Neuronal stem cell (in vitro differentiated cells): ENCODE measurements around the gene MRPS11.

Experiments
- DNase-seq: peaks from one replicate; pipeline ENCODE4 v3.0.0-alpha.2; 2013; ENCODE audit warnings: low spot score
- H2AFZ ChIP-seq: one replicate; pipeline ENCODE4 v1.6.1; 2013; ENCODE audit warnings: mild to moderate bottlenecking, low read length, inconsistent platforms
- H2AK5ac ChIP-seq: 2 replicates; pipeline ENCODE4 v1.6.1; 2013; ENCODE audit warnings: low read depth, mild to moderate bottlenecking, inconsistent platforms, low read length, moderate library complexity, mixed read lengths
- H2BK120ac ChIP-seq: 2 replicates; pipeline ENCODE4 v1.6.1; 2013; ENCODE audit warnings: low read depth, mild to moderate bottlenecking, inconsistent platforms, low read length, moderate library complexity, mixed read lengths
- H2BK12ac ChIP-seq: one replicate; pipeline ENCODE4 v1.6.1; 2013; ENCODE audit warnings: low read length, inconsistent platforms
- H2BK15ac ChIP-seq: 2 replicates; pipeline ENCODE4 v1.6.1; 2013; ENCODE audit warnings: mild to moderate bottlenecking, low read length, inconsistent platforms, mixed read lengths
- H2BK5ac ChIP-seq: one replicate; pipeline ENCODE4 v1.6.1; 2013; ENCODE audit warnings: inconsistent platforms, mild to moderate bottlenecking, low read length, moderate library complexity
- H3K14ac ChIP-seq: one replicate; pipeline ENCODE4 v1.6.1; 2013; ENCODE audit warnings: low read length, inconsistent platforms
- H3K18ac ChIP-seq: 2 replicates; pipeline ENCODE4 v1.6.1; 2013; ENCODE audit warnings: low read length, inconsistent platforms
- H3K23ac ChIP-seq: 2 replicates; pipeline ENCODE4 v1.6.1; 2013; ENCODE audit warnings: low read depth, mild to moderate bottlenecking, mixed read lengths, low read length, inconsistent platforms; ENCODE audit not compliant: poor library complexity
- H3K27ac ChIP-seq: replicated peaks from 3 replicates; pipeline ENCODE4 v1.5.1; 2013; ENCODE audit warnings: low read length, inconsistent platforms
- H3K27me3 ChIP-seq, 3 experiments: 2 replicates each; pipeline ENCODE4 v1.6.1; 2013; ENCODE audit warnings: low read length in 3 of 3, mild to moderate bottlenecking in 2 of 3, inconsistent platforms in 1 of 3, low read depth in 1 of 3, mixed read lengths in 1 of 3, moderate library complexity in 1 of 3; ENCODE audit not compliant: control insufficient read depth in 3 of 3, insufficient read depth in 3 of 3
- H3K36me3 ChIP-seq, 2 donors: replicated peaks in 1 of 2; 2 replicates each; pipeline ENCODE4 v1.6.1; 2013; ENCODE audit warnings: low read length in 2 of 2; ENCODE audit not compliant: control insufficient read depth in 2 of 2, insufficient read depth in 2 of 2
- H3K4ac ChIP-seq: 2 replicates; pipeline ENCODE4 v1.6.1; 2013; ENCODE audit warnings: inconsistent platforms, mild to moderate bottlenecking, low read length, moderate library complexity
- H3K4me1 ChIP-seq, 2 donors: 1 replicate in 1 of 2; 2 replicates in 1 of 2; pipeline ENCODE4 v1.6.1; 2013; ENCODE audit warnings: low read length in 2 of 2, low read depth in 1 of 2; ENCODE audit not compliant: control insufficient read depth in 2 of 2, insufficient read depth in 1 of 2
- H3K4me2 ChIP-seq: one replicate; pipeline ENCODE4 v1.6.1; 2013; ENCODE audit warnings: mild to moderate bottlenecking, low read length, inconsistent platforms; ENCODE audit not compliant: insufficient read depth, poor library complexity, severe bottlenecking
- H3K4me3 ChIP-seq, 2 donors: 2 replicates each; pipeline ENCODE4 v1.5.1; 2013; ENCODE audit warnings: low read length in 2 of 2, mild to moderate bottlenecking in 2 of 2, inconsistent platforms in 1 of 2, moderate library complexity in 1 of 2
- H3K79me1 ChIP-seq: one replicate; pipeline ENCODE4 v1.6.1; 2013; ENCODE audit warnings: low read depth, mild to moderate bottlenecking, inconsistent platforms, low read length, moderate library complexity
- H3K9ac ChIP-seq: one replicate; pipeline ENCODE4 v1.6.1; 2013; ENCODE audit warnings: mild to moderate bottlenecking, low read depth, low read length, inconsistent platforms; ENCODE audit not compliant: poor library complexity
- H3K9me3 ChIP-seq, 2 donors: replicated peaks in 1 of 2; 2 replicates each; pipeline versions ENCODE3 to v1.6.1; 2013; ENCODE audit warnings: low read length in 2 of 2, mild to moderate bottlenecking in 2 of 2, inconsistent platforms in 1 of 2, low read depth in 1 of 2, mixed read lengths in 1 of 2, moderate library complexity in 1 of 2; ENCODE audit not compliant: control insufficient read depth in 2 of 2, insufficient read depth in 1 of 2
- H4K8ac ChIP-seq: one replicate; pipeline ENCODE4 v1.6.1; 2013; ENCODE audit warnings: low read depth, mild to moderate bottlenecking, inconsistent platforms, low read length, moderate library complexity
- H4K91ac ChIP-seq: one replicate; pipeline ENCODE4 v1.6.1; 2013; ENCODE audit warnings: low read length, low read depth, mild to moderate bottlenecking, inconsistent platforms; ENCODE audit not compliant: poor library complexity
- WGBS, 2 donors: extraction: QIAGEN DNeasy Blood & Tissue Kit; methylation state at CpG; one replicate each; pipeline ENCODE4 v1.1.7; 2013; ENCODE audit warnings: missing lambda C conversion rate in 2 of 2, mixed read lengths in 1 of 2; ENCODE audit not compliant: insufficient read length in 2 of 2, insufficient replicate concordance in 1 of 2; ENCODE audit errors: extremely low coverage in 2 of 2; 5-methylcytosine and 5-hydroxymethylcytosine counted together

The MRPS11 gene

GRCh38 chr15:88484682-88485331 is 17.3 kb downstream of the MRPS11 start:
- H3K9ac ChIP-seq, result peak overlapping the region; percentile 17
- peak overlapping the region; percentile 59 for H2AK5ac ChIP-seq
- no peak overlapping the region for H3K4ac ChIP-seq
- H3K27ac ChIP-seq, result peak overlapping the region; percentile 53
- peak overlapping the region; percentile 35 for H2BK12ac ChIP-seq
- H2BK120ac ChIP-seq, result no peak overlapping the region
- no peaks in the 10 kb centered on the region for H3K79me1 ChIP-seq
- no peaks in the 10 kb centered on the region for H3K9me3 ChIP-seq
- no peak overlapping the region for H4K91ac ChIP-seq
- peak overlapping the region; percentile 31 for H3K18ac ChIP-seq
- no peak overlapping the region for H3K4me3 ChIP-seq
- no peak overlapping the region for H3K14ac ChIP-seq
- peak overlapping the region; percentile 26 for H2BK5ac ChIP-seq
- H4K8ac ChIP-seq, result no peak overlapping the region
- H2BK15ac ChIP-seq, result no peak overlapping the region
- DNase-seq, result peak; percentile 76
- H3K4me2 ChIP-seq, result peak overlapping the region; percentile 37
- H2AFZ ChIP-seq, result no peak overlapping the region
- no peak overlapping the region for H3K23ac ChIP-seq
- H3K4me1 ChIP-seq, result peaks cover 23 to 33% of the 10 kb centered on the region in 2 donors
- WGBS, 2 donors, result no CpG with 5 or more reads among the region's 10 CpGs
- no peaks in the 10 kb centered on the region for H3K27me3 ChIP-seq
- H3K36me3 ChIP-seq, result peaks cover 0 to 4% of the 10 kb centered on the region in 2 donors

- H3K27me3 ChIP-seq, result no peaks in the 10 kb centered on the region
- H4K91ac ChIP-seq, result no peak overlapping the region
- H3K79me1 ChIP-seq, result no peaks in the 10 kb centered on the region
- no peak overlapping the region for H2BK120ac ChIP-seq
- peaks cover 23 to 29% of the 10 kb centered on the region in 2 donors for H3K4me1 ChIP-seq
- no peak overlapping the region for H3K23ac ChIP-seq
- H2BK15ac ChIP-seq, result no peak overlapping the region
- H2AFZ ChIP-seq, result no peak overlapping the region
- H3K9ac ChIP-seq, result no peak overlapping the region
- no peak overlapping the region for H3K4me2 ChIP-seq
- H3K18ac ChIP-seq, result peak overlapping the region; percentile 4
- no CpG with 5 or more reads among the region's 2 CpGs for WGBS, 2 donors
- peak overlapping the region; percentile 49 for H2BK12ac ChIP-seq
- H2BK5ac ChIP-seq, result no peak overlapping the region
- no peaks in the 10 kb centered on the region for H3K36me3 ChIP-seq
- H3K14ac ChIP-seq, result no peak overlapping the region
- H4K8ac ChIP-seq, result no peak overlapping the region
- H3K27ac ChIP-seq, result no peak overlapping the region
- H3K9me3 ChIP-seq, result no peaks in the 10 kb centered on the region
- no peak overlapping the region for H2AK5ac ChIP-seq
- H3K4ac ChIP-seq, result no peak overlapping the region
- DNase-seq, result no peak
- no peak overlapping the region for H3K4me3 ChIP-seq
These were observed 19.8 kb downstream of the MRPS11 start for GRCh38 chr15:88487178-88487795.

- H3K4me1 ChIP-seq, result peaks cover 19 to 27% of the 10 kb centered on the region in 2 donors
- H3K27ac ChIP-seq, result no peak overlapping the region
- DNase-seq, result no peak
- H3K36me3 ChIP-seq, result no peaks in the 10 kb centered on the region
- H2BK12ac ChIP-seq, result no peak overlapping the region
- H2AFZ ChIP-seq, result peak overlapping the region; percentile 48
- H2BK15ac ChIP-seq, result no peak overlapping the region
- no peak overlapping the region for H2BK120ac ChIP-seq
- H3K9ac ChIP-seq, result no peak overlapping the region
- H3K9me3 ChIP-seq, result no peaks in the 10 kb centered on the region
- peak overlapping the region; percentile 57 for H3K18ac ChIP-seq
- H4K8ac ChIP-seq, result no peak overlapping the region
- no CpG with 5 or more reads among the region's 11 CpGs for WGBS, 2 donors
- no peak overlapping the region for H2AK5ac ChIP-seq
- no peak overlapping the region for H2BK5ac ChIP-seq
- H3K27me3 ChIP-seq, result no peaks in the 10 kb centered on the region
- no peak overlapping the region for H3K14ac ChIP-seq
- no peak overlapping the region for H3K4me3 ChIP-seq
- H3K23ac ChIP-seq, result no peak overlapping the region
- H3K4me2 ChIP-seq, result no peak overlapping the region
- no peak overlapping the region for H3K4ac ChIP-seq
- no peak overlapping the region for H4K91ac ChIP-seq
- H3K79me1 ChIP-seq, result no peaks in the 10 kb centered on the region
These were observed 20.5 kb downstream of the MRPS11 start for GRCh38 chr15:88487796-88488523.

GRCh38 chr15:88489321-88489720 is 21.8 kb downstream of the MRPS11 start:
- H3K18ac ChIP-seq, result peak overlapping the region; percentile 65
- H2BK12ac ChIP-seq, result no peak overlapping the region
- H3K4me1 ChIP-seq, result peaks cover 16 to 21% of the 10 kb centered on the region in 2 donors
- no peak overlapping the region for H4K91ac ChIP-seq
- no peak overlapping the region for H3K4me3 ChIP-seq
- no peak overlapping the region for H3K4ac ChIP-seq
- no peak overlapping the region for H3K4me2 ChIP-seq
- H2BK5ac ChIP-seq, result peak overlapping the region; percentile 70
- H3K23ac ChIP-seq, result peak overlapping the region; percentile 8
- no peaks in the 10 kb centered on the region for H3K9me3 ChIP-seq
- H2BK120ac ChIP-seq, result peak overlapping the region; percentile 11
- H3K79me1 ChIP-seq, result no peaks in the 10 kb centered on the region
- no peak overlapping the region for H2BK15ac ChIP-seq
- peak overlapping the region; percentile 36 for H2AK5ac ChIP-seq
- H3K9ac ChIP-seq, result no peak overlapping the region
- no peak overlapping the region for H3K14ac ChIP-seq
- H3K36me3 ChIP-seq, result no peaks in the 10 kb centered on the region
- no peak overlapping the region for H2AFZ ChIP-seq
- H4K8ac ChIP-seq, result no peak overlapping the region
- no peak overlapping the region for H3K27ac ChIP-seq
- no peaks in the 10 kb centered on the region for H3K27me3 ChIP-seq
- no peak for DNase-seq
- WGBS, 2 donors, result no CpG with 5 or more reads among the region's 4 CpGs
